Suppressor macrophage treated with lipopolysaccharide for 4 hours (primary cell): Measurements from ENCODE around the gene MBD5.
"Not testable (repeated sequence)": the region's sequence is repeated elsewhere in the genome, so short reads cannot be mapped to it uniquely, and the experiment has no call there.

ENCODE experiments used
- DNase-seq: peaks from one replicate; pipeline ENCODE4 v3.0.0-alpha.2; 2020

The MBD5 gene

DNA sequence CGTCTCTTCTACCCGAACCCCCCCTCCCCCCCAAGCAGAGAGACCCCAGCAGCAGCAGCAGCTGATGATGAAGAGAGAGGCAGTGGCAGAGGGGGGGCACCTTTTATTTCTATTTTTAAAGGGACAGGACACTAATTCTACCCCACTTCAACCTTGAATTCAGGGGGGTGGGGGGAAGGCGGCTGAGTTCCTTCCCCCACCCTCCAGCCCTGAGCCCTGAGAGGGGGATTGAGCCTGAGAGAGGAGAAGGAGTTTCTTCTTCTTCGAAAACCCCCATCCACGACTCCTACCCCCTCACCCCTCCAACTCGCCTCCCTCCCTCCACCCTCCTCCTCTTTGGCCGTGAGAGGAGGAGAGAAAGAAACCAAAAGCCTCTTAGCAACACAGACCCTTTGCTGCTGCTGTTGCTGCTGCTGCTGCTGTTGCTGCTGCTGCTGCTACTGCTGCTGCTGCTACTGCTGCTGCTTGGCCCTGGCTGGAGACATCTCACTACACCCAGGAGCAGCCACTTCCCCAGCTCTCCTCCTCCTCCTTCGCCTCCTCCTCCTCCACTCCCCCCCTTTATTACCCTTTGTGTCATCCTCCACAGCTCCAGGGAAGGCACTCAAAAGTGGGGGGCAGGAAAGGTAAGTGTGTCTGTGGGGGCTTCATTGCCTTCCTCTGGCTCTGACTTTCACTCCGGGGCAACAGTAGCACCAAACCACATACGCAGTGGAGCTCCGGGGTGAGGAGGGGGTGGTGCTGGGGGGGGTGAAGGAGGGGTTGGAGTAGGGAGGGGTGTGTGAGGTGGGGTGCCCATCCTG is at the start of gene MBD5:
Gene MBD5, plus strand, starts transcription at position 33 of the 803 bp plus-strand sequence.
- peak; percentile 60 for DNase-seq

DNA sequence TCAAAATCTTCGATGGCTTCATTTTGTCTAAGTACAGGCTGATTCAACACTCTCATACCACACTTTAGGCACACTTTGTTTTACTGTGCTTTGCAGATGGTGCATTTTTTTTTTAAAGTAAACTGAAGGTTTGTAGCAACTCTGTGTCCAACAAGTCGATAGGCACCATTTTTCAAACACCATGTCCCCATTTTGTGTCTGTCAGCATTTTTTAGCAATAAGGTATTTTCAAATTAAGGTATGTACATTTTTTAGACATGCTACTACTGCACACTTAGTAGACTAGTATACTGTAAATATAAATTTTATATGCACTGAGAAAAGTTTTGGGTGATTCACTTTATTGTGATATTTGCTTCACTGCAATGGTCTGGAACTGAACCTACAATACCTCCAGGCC is 44.8 kb upstream of the MBD5 start:
- DNase-seq, result no peak

DNA sequence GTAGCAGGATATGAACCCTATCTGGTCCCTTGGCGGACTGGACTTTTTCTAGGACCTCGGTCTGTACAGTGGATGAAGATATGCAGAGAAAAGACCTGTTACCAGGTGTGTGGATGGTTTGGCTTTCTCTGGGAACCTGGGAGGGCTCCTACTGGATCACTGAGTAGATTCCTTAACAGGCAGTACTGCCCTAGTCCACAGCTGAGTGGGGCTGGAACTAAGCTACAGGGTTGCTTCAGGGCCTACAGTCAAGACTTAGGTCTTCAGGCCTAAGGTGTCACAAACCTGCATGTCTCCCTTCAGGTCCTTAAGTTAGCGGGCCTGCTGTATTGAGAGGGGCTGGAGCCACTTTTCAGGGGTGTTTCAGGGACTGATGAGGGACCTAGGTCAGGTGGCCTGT is 43.2 kb upstream of the MBD5 start:
- no peak for DNase-seq

DNA sequence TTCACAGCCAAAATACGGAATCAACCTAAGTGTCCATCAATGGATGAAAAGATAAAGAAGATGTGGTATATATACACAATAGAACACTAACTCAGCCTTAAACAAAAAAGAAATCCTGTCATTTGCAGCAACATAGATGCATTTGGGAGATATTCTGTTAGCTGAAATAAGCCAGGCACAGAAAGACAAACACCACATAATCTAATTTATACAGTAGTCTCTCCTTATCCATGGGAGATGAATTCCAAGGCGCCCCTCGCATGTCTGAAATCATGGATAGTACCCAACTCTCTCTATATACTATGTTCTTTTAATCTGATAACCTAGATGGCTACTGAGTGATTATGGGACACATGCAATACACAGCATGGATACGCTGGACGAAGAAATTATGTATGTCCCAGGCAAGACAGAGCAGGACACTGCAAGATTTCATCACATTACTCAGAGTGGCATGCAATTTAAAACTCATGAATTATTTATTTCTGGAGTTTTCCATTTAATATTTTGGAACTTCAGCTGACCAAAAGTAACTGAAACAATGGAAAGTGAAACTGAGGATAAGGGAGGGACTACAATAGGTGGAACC is 39.9 kb upstream of the MBD5 start:
- peak; percentile 11 for DNase-seq

DNA sequence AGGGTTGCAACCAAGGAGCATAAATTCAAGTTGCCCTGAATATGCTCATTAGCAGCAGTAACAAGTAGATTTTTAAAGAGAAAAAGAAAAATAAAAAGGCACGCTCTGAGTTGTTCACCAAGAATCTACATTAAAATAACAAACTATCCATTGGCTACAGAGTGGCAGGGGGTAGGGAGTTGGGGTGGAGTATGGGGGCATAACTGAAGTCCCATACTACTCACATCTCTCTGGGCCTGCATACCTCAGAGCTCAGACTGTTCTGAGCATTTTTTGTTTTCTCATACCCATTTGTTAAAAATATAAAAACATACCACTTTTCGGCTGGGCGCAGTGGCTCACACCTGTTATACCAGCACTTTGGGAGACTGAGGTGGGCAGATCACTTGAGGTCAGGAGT is 31.8 kb upstream of the MBD5 start:
- no peak for DNase-seq

DNA sequence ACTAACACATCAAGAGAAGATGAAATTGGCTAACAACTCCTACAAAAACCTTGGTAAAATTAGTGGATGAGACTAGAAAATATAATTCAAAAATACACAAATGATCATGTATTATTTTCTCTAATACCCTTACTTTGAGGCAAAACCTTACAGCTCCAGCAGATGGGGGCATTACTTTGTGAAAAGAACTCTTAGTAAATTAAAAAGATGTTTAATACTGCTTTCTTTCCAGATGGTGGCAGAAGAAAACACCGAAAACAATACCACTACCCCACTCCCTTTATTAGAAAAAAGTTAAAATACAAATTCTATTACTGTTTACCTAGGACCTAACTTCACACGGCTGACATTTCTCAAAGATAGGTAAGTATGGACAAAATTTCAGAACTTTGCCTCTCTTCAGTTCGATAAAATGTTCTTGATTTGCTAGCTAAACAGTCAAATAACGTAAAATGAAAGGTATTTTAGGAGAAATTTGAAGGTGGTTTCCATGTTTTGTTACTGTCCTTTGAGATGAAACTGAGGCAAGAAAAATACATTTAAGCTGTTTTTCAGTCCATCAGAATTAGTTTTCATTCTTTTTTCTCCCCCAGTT is 31.0 kb upstream of the MBD5 start:
- DNase-seq, result peak; percentile 50

DNA sequence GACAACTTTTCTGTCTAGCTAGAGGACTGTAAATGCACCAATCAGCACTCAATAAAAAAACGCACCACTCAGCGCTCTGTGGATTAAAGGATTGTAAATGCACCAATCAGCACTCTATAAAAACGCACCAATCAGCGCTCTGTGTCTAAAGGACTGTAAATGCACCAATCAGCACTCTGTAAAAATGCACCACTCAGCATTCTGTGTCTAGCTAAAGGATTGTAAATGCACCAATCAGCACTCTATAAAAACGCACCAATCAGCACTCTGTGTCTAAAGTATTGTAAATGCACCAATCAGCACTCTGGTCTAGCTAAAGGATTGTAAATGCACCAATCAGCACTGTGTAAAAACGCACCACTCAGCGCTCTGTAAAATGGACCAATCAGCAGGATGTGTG is 25.9 kb upstream of the MBD5 start:
- not testable (repeated sequence) for DNase-seq

DNA sequence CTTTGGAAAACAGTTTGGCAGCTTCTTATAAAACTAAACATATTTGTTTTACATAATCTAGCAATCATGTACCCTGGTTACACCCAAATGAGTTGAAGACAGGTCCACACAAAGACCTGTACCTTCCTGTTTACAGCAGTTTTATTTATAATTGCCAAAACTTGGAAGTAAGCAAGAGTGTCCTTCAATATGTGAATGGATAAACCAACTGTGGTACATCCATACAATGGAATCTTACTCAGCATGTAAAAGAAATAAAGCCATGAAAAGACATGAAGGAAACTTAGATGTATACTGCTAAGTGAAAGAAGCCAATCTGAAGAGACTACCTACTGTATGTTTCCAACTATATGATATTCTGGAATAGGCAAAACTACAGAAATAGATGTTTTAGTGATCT is 24.1 kb upstream of the MBD5 start:
- no peak for DNase-seq

DNA sequence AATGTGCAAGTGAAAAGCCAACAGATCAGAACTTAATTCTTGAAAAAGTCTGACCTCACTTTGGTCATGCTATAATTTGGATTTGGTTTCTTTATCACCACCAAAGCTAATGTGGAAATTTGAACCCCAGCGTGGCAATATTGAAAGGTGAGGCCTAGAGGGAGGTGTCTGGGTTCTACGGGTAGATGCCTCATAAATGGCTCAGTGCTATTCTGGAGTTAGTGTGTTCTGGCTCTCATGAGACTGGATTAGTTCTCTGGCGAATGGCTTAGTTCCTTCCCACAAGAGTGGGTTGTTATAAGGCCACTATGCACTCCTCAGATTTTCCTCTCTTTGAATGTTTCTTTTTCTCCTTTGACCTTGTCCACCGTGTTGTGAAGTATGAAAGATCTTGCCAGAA is 22.7 kb upstream of the MBD5 start:
- DNase-seq, result no peak

DNA sequence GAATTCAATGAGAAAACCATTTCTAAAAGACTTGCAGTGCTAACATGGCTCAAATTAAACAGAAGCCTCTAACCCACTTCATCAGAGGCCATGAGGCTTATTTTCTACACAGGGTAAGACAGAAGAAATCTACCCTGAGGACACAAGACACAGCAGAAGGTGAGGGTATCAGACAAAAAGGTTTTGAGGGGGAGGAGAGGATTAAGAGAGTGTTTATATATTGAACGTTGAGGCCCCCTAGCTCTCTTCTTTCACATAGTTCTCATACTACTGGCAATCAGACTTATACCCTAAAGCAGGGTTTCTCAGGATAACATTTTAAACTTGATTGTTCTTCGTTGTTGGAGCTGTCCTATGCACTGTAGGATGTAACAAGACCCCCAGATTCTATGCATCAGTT is 21.8 kb upstream of the MBD5 start:
- DNase-seq, result no peak

DNA sequence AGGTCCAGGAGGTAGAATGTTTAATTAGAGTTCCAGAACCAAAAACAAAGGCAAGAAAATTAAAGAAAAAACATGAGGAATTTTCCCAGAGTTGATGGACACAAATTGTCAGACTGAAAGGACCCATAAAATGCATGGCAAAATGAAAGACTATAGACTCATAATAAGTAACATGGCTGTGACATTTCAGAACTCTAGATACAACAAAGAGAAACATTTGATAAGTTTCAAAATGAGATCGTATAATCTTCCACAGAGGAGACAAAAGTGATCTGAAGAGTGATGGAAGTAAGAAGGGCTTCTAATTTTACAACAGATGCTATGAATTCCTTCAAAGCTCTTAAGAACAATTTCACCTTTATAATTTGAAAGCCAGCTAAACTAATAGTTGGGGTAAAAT is 20.8 kb upstream of the MBD5 start:
- no peak for DNase-seq

DNA sequence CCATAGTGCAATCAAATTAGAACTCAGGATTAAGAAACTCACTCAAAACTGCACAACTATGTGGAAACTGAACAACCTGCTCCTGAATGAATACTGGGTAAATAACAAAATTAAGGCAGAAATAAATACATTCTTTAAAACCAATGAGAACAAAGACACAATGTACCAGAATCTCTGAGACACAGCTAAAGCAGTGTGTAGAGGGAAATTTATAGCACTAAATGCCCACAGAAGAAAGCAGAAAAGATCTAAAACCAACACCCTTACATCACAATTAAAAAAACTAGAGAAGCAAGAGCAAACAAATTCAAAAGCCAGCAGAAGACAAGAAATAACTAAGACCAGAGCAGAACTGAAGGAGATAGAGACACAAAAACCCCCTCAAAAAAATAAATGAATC is 18.5 kb upstream of the MBD5 start:
- DNase-seq, result not testable (repeated sequence)

DNA sequence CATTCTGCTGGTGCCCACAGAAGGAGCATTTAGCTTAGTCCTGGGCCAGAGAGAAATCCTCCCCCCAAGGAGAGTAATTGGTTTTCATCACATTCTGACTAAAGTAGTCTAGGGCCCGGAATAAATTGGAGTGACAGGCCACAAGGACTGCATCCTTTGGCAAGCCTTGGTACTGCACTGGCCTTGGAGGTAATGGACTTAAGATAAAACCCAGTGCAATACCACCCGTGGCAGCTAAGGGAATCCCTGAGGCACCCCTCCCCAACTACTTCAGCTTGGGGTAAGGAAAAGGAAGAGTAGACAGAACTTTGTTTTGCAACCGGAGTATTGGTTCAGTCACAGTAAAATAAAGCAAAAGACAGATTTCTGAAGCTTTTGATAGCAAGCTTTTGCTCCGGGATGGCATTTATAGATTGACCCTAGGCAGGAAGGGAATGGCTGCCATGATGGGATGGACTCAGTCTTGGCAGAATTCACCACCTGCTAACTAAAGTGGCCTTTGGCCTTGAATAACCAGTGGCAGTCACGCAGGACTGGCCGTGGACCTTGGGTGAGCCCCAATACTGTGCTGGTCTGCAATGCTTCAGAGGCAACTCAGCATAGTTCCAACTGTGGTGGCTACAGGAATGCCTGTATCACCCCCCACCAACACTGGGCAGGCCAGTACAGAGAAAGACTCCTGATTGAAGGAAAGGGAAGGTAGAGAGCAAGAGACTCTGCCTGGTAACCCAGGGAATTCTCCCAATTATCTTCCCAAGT is 14.5 kb upstream of the MBD5 start:
- no peak for DNase-seq

DNA sequence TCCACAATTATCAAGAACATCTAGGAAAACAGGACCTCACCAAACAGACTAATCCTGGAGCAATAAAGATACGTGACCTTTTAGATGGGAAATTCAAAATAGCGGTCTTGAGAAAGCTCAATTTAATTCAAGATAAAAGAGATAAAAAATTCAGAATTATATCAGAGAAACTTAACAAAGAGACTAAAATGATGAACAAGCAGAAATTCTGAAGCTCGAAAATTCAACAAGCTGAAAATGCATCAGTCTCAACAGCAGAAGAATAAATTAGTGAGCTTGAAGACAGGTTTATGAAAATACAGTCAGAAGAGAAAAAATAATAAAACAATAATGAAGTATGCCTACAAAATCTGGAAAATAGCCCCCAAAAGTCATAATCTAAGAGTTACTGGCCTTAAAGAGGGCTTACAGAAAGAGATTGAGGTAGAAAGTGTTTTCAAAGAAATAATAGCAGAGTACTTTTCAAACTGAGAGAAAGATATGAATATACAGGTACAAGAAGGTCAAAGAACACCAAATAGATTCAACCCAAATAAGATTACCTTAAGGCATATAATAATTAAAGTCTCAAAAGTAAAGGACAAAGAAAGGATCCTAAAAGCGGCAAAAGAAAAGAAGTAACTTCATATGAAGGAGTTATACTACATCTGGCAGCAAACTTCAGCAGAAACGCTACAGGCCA is 13.5 kb upstream of the MBD5 start:
- DNase-seq, result no peak

DNA sequence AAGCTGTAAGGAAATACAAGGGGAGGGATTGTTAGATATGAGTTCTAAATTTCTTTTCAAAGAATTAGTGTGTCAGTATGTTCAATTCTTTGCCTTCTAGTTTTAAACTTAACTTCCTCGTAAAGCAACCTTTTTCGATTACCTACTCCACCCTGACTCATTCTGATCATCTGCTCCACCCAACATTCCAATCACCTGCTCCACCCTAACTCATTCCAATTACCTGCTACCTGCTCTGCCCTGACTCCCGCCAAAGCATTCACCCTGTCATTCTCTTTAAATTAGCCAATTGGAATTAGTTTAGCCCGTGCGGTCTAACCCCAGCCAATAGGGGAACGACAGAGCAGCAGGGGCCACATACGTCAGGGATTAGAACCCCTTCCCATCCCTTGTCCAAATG is 12.5 kb upstream of the MBD5 start:
- DNase-seq, result not testable (repeated sequence)

DNA sequence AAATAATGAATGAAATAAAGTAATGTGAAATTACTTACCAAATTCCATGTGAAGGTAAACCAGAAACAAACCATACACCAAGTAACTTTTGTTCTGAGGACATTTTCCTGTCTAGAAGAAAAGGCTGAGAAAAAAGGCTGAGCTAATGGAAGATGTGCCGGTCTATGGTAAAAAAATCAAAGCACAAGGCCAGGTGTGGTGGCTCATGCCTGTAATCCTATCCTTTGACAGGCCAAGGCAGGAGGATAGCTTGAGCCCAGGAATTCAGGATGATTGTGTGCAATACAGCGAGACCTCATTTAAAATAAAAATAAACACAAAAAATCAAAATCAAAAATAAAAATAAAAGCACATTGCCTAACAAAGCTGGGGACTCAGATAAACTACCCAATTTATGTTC is 7.0 kb upstream of the MBD5 start:
- DNase-seq, result no peak

DNA sequence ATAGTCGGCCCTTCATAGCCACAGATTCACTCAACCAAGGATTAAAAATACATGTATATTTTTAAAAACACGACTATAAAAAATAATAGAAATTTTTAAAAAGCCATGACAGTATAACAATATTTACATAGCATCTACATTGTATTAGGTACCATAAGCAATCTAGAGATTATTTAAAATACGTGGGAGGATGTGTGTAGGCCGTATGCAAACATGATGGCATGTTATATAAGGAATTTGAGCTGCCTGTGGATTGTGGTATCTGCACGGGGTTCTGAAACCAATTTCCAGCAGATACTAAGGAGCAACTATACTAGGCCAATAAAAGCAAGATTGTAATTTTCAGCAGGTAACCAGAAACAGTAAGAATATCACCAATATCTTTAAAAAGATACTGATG is 6.3 kb upstream of the MBD5 start:
- DNase-seq, result no peak

DNA sequence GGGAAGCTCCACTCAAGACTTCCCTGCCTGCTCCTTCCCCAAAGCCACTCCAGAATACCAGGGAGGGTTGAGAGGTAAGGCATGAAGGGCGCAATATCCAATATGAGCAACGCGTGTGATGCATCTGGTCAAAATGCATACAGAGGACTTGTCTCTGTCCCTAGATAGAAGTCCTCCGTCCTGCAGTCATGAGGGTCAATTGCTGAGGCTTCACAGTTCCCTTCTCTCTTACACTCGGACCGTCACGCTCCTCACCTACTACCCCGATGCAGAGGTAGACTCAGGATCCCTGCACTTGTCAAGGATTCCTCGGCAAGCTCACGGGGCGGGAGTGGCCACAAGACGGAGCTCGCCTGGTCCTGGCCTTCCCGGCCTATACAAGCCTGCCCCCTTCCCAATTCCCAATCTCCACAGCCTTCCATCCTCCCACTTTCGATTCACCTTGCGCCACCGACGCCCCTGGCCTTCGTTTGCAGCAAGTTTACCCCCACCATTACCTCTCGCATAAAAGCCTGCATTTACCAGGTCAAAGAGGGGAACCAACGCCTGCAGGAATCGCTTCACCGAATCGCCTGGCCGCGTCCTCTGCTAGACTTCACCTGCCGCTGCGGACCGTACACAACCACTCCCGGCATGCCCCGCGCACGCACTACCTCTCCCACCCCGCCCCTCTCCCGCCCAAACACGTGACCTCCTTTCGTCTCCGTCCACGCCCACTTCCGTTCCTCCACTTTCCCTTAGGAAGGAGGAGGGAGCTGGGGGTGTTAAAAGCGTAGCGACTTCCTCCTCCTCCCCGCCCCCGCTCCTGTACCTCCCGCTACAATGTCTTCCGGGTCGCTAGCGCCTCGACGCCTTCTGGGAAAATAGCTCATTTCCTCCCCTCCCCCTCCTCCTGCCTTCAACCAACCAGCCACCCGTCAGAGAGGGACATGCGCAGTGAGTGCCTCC is 506 bp upstream of the MBD5 start, which contains the start of gene ORC4:
Gene ORC4, minus strand, starts transcription at position 627 of the 948 bp plus-strand sequence. CDS start 44,779 bp downstream, outside the sequence.
- peak; percentile 100 for DNase-seq

DNA sequence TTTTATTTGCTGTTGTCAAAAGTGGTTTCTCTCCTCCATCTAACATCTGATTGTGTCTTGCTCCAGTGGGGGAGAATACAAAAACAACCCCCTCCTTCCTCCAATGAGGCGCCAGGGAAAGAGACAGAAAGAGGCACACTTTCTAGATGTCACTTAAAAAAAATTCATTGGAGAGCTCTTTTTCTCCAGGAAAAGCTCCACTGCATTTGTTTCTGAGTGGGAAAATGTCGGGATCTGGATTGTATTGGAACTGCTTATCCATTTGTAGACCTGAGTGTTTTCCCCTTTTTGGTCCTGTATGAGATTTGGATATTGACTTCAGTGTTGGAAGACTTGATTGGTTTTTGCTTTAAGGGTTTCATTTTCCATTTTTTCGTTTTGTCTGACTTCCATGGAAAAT is 995 bp downstream of the MBD5 start:
- peak; percentile 5 for DNase-seq

DNA sequence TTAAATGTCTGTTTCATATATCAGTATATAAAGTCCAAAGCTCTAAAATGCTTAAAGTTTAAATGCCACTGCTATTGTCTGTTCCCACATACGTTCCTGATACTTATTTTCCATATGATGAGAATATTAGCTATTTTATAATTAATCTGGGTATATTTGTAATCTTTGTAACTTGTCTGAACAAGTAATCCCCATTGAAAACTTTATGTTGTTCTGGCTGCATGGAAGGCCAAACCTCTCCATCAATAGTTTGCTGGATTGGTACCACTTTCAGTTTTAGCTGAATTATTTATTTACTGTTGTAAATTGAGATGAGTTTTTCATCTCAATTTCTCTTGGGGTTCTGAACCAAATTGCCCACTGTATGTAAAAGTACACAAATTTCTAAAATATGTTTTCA is 1.5 kb downstream of the MBD5 start:
- no peak for DNase-seq

DNA sequence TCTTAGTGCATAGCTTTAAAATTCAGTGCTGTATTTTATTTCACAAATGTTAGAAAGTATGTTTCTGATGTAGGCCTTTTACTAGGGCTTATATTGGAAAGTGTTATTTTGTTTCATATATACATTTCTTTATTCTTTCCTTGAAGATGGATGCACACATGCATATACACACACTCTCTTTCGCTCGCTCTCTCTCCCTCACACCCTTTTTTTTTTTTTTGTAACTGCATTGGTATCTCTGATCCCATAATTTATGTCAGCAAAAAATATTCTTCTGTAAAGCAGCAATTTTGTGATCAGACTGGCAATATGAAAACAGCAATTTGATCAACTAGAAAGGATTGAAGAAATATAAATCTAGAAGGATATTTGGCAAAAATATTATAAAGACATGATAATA is 2.0 kb downstream of the MBD5 start:
- no peak for DNase-seq

DNA sequence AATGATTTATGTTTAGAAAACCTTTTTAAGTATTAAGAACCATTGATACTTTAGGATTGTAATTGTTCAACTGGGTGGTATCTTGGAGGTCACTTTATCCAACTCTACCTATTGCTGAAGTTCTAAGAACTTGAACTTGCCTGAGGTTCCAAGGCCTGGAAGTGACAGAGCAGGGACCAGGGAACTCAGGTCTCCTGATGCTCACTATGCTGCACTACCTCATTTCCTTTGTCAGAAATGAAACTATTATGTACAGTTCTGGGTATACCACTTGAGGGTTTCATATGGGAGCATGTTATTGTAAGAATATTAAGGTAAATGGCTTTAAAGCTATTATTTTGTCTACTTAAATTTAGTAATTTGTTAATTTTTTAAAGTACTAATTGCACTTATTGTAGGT is 3.0 kb downstream of the MBD5 start:
- peak; percentile 9 for DNase-seq
